Astrocyte (in vitro differentiated cells and primary cell): Measurements from ENCODE around the gene MAGIX.

ENCODE experiments used
- CTCF ChIP-seq: IDR thresholded peaks from 2 replicates; pipeline ENCODE4 v1.5.1; 2011; ENCODE audit warnings: low read depth, mild to moderate bottlenecking, inconsistent platforms, low read length, moderate library complexity; ENCODE audit not compliant: insufficient read depth
- EZH2 ChIP-seq: IDR thresholded peaks from 2 replicates; pipeline ENCODE4 v1.6.1; 2012; ENCODE audit warnings: mild to moderate bottlenecking, low read length, inconsistent platforms; ENCODE audit not compliant: insufficient read depth

GRCh38 chrX:49189606-49190005 lies 27.0 kb downstream of the MAGIX start:
- TF ChIP-seq CTCF (no peak), EZH2 (no peak)
